ENCODE data around the gene CACNA1B.

The CACNA1B gene

GRCh38 chr9:137955586-137955985 lies 78.0 kb downstream of the CACNA1B start:
- Histone ChIP-seq H3K36me3 (no peaks in the 10 kb centered on the region), H3K27ac (no peak overlapping the region), H3K4me1 (ENCODE audit: control insufficient read depth in 1 of 2, insufficient read depth in 1 of 2, low read depth in 1 of 2, low read length in 1 of 2) (no peaks in the 10 kb centered on the region), H3K9me3 (no peaks in the 10 kb centered on the region), H3K27me3 (no peaks in the 10 kb centered on the region), H3K4me3 (ENCODE audit: low read depth in 1 of 2, low read length in 1 of 2) (no peak overlapping the region)
- TF ChIP-seq CTCF (IDR thresholded peaks at IDR 0.05) = no peak

GRCh38 chr9:137956039-137956438 lies 78.5 kb downstream of the CACNA1B start:
- no peaks in the 10 kb centered on the region for H3K9me3 ChIP-seq
- H3K4me1 ChIP-seq (ENCODE audit: control insufficient read depth in 1 of 2, insufficient read depth in 1 of 2, low read depth in 1 of 2, low read length in 1 of 2) = no peaks in the 10 kb centered on the region
- no peaks in the 10 kb centered on the region for H3K36me3 ChIP-seq
- TF ChIP-seq CTCF (IDR thresholded peaks at IDR 0.05) = no peak
- no peak overlapping the region for H3K4me3 ChIP-seq (ENCODE audit: low read depth in 1 of 2, low read length in 1 of 2)
- H3K27ac ChIP-seq = no peak overlapping the region
- H3K27me3 ChIP-seq = no peaks in the 10 kb centered on the region

GRCh38 chr9:137956688-137957385 lies 79.3 kb downstream of the CACNA1B start:
- H3K4me3 ChIP-seq (ENCODE audit: low read depth in 1 of 2, low read length in 1 of 2) = no peak overlapping the region
- no peaks in the 10 kb centered on the region for H3K36me3 ChIP-seq
- no peaks in the 10 kb centered on the region for H3K9me3 ChIP-seq
- H3K27ac ChIP-seq = no peak overlapping the region
- H3K27me3 ChIP-seq = no peaks in the 10 kb centered on the region
- no peaks in the 10 kb centered on the region for H3K4me1 ChIP-seq (ENCODE audit: control insufficient read depth in 1 of 2, insufficient read depth in 1 of 2, low read depth in 1 of 2, low read length in 1 of 2)
- no peak for TF ChIP-seq CTCF (IDR thresholded peaks at IDR 0.05)

- Histone ChIP-seq H3K9me3 (no peaks in the 10 kb centered on the region), H3K27ac (no peak overlapping the region), H3K4me1 (ENCODE audit: control insufficient read depth in 1 of 2, insufficient read depth in 1 of 2, low read depth in 1 of 2, low read length in 1 of 2) (no peaks in the 10 kb centered on the region), H3K36me3 (no peaks in the 10 kb centered on the region), H3K27me3 (peaks cover 5% of the 10 kb centered on the region), H3K4me3 (ENCODE audit: low read depth in 1 of 2, low read length in 1 of 2) (no peak overlapping the region)
- TF ChIP-seq CTCF (IDR thresholded peaks at IDR 0.05) = no peak
Measured at GRCh38 chr9:137959641-137960411, 82.2 kb downstream of the CACNA1B start.

- Histone ChIP-seq H3K4me3 (ENCODE audit: low read depth in 1 of 2, low read length in 1 of 2) (no peak overlapping the region), H3K27me3 (peaks cover 5% of the 10 kb centered on the region), H3K27ac (no peak overlapping the region), H3K36me3 (no peaks in the 10 kb centered on the region), H3K4me1 (ENCODE audit: control insufficient read depth in 1 of 2, insufficient read depth in 1 of 2, low read depth in 1 of 2, low read length in 1 of 2) (no peaks in the 10 kb centered on the region), H3K9me3 (no peaks in the 10 kb centered on the region)
- no peak for TF ChIP-seq CTCF (IDR thresholded peaks at IDR 0.05)
Measured at GRCh38 chr9:137960496-137960895, 82.9 kb downstream of the CACNA1B start.

All from neutrophil (primary cell).